ENCODE data around the gene TYK2.
"Not testable (repeated sequence)": the region's sequence is repeated elsewhere in the genome, so short reads cannot be mapped to it uniquely, and the experiment has no call there.

Gene TYK2

DNA sequence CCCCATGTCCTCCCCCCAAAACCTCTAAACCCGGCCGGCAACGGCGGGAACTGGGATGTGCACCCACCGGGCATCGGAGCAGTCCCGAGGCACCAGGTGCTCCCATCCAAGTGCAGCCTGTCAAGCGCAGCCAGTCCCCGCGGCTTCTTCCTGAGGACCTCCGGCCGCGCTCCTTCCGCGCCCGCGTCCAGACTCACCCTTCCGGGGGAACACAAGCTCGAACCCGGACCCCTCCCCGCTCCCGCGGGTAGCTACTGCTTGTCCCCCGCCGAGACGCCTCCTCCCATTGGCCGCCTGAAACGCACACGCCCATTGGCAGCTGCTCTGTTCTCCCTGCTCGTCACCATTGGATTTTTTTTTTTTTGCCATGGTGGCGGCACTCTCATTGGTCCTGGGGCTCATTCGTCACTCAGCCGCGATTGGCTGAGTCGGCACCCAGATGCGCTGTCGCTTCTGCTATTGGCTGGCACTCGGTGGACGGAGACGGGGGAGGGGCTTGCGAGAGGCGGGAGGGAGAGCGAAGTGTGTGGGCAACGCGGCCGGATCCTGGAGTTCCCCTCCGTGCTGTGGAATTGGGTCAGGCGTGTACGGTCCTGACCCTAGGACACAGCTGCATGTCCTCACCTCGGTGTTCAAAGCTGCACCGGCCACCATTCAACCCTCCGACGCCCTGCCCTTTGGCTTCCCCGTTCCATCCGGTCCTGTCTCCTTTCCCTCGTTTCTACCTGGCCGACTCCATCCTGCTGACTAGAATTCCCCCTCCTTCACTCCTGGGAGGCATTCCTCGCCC lies at the start of gene TYK2:
TSS of gene TYK2 (minus strand) at position 260 of the 790 bp plus-strand sequence. CDS start 2,166 bp downstream, outside the sequence.
- DNase-seq = peak; percentile 96

DNA sequence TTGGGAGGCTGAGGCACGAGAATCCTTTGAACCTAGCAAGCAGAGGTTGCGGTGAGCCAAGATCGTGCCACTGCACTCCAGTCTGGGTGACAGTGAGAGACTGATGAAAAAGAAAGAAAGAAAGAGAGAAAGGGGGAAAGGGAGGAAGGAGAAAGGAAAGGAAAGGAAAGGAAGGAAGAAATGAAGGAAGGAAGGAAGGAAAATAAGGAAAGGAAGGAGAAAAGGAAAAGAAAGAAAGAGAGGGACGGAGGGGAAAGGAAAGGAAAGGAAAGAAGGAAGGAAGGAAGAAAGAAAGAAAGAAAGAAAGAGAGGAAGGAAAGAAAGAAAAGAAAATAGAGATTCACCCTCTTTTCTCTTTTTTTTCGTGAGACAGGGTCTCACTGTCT lies 48.6 kb upstream of the TYK2 start:
- no peak for DNase-seq

- DNase-seq = no peak
These were observed 46.8 kb upstream of the TYK2 start for GRCh38 chr19:10427169-10427568.

DNA sequence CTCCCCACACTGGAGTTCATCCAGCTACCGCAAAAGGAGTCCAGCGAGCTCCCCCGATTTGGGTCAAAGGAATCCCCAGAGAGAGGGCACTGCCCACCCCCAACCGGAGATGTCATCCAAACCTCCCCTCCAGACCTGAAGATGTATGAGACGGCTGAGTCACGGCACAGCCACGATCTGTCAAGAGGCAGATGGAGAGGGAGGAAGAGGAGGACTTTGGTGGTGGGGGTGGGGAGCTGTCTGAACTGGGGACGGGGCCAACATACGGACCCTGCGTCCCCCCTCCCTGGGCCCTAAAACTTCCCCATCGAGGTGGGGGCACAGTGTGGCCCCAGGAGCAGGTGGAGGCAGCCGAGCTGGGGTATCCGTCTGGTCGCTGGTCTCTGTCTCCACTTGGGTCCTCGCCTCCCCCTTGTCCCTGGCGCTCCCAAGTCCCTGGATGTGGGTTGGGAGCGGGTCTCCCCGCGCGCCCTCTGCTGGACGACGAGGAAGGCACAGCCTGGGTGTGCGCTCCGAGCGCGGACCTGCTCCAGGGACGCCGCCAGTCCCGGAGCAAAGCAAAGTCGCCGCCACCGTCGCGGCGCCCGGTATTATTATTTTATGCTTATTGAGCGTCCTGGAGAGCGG lies 43.8 kb upstream of the TYK2 start:
- peak; percentile 43 for DNase-seq

DNA sequence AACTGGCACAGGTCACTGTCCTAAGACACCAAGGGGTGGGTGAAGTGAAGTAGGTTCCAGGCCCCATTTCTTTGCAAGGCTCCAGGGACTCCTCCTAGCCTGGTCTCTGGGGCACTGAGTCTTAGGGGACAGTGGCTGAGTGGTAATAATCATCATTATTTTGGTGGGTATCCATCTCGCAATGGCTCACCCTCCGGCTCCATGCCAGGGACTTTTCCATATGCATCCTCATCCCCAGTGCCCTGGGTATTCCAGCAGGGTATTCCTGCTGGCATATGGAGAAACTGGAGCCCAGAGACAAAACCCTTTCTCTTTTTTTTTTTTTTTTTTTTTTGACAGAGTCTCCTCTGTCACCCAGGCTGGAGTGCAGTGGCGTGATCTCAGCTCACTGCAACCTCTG lies 42.5 kb upstream of the TYK2 start:
- DNase-seq = no peak

GRCh38 chr19:10422046-10422461 lies 41.7 kb upstream of the TYK2 start:
- no peak for DNase-seq

DNA sequence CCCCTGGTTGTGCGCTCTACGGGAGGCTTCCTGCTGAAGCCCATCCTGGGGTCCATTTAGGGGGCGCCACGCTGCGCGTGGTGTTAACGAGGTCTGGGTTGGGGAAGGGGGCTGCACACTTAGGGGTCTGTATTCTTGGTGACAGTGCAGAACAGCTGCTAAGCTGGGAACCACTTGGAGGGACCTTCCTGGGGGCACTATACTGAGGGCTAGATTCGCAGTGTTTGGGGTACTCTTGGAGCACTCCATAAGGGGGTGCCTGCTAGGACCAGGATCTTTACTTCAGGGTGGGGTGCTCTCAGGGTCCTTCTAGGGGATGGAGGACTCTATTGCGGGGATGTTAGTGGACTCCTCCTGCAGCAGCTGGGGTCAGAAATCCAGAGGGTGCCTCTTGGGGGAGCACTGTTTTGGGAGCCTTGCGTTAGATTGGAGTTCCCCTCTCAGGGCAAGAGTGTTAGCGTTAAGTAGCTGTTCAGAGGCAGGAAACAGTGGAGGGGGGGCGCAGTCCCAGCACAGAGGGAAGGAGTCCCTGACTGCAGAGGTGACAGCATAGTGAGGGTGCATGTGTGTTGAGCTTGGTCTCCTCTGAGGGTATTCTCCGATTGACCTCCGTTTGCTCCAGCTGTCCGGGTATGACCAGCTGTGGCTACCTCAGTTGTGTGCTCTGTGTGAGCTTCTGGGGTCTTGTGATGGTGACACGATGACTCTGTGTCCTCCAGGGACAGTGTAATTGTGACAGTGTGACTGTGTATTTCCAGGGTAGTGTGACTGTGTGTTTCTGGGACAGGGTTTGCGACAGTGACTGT lies 41.1 kb upstream of the TYK2 start:
- DNase-seq = no peak

DNA sequence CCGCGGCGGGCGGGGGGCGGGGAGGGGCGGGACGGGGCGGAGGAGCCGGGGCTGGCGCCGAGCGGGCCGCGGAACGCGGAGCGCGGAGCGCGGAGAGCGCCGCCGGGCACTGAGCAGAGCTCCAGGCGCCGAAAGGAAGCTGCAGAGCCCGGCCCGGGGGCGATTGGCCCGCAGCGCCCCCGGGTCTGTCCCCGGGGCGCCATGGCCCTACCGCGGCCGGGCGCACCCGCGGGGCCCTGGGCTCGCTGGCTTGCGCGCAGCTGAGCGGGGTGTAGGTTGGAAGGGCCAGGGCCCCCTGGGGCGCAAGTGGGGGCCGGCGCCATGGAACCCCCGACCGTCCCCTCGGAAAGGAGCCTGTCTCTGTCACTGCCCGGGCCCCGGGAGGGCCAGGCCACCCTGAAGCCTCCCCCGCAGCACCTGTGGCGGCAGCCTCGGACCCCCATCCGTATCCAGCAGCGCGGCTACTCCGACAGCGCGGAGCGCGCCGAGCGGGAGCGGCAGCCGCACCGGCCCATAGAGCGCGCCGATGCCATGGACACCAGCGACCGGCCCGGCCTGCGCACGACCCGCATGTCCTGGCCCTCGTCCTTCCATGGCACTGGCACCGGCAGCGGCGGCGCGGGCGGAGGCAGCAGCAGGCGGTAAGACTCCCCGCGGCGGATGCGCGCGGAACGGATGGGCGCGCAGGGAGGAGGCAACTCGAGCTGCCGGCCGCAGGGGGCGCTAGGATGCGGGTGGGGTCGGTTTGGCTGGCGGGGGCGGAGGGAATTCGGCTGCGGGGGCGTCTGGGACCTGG lies 40.3 kb upstream of the TYK2 start, which contains the start of gene PDE4A:
TSS of gene PDE4A (plus strand) at position 95 of the 796 bp plus-strand sequence. CDS start at position 322, 227 bp downstream.
- peak; percentile 13 for DNase-seq

- peak; percentile 92 for DNase-seq
These were observed 39.5 kb upstream of the TYK2 start for GRCh38 chr19:10419646-10420443.

- no peak for DNase-seq
These were observed 38.9 kb upstream of the TYK2 start for GRCh38 chr19:10419200-10419645.

DNA sequence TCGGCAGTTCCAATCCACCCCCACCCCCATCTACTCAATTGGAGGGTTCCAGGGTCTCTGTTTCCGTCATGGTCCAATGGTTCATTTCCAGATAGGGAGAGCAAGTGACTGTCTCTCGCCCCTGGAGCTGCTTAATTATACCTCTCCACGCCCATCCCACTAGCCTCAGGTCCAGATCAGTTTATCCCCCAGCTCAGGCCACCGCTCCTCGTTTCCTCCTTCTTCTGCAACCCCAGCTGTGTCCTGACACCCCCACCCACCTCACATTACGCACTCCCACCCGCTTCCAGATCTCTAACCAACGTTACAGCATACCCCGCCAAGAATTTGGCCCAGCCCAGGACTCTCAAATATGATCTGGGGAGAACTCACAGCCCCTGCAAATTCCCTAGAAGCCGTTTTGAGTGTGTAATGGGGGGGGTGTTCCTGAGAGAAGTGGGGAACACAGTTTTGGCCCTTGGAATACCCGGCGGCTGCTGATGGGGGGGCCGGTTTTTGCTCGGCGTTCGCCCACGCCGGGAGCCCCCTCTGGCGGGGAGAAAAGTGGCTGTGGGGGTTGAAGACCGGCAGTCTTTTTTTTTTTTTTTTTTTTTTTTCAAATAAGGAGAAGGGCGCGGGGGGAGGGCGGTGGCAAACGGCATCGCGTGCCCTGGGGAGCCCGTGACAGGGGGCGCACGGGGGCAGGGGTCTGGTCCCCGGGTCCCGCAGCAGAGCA lies 38.3 kb upstream of the TYK2 start:
- DNase-seq = no peak

DNA sequence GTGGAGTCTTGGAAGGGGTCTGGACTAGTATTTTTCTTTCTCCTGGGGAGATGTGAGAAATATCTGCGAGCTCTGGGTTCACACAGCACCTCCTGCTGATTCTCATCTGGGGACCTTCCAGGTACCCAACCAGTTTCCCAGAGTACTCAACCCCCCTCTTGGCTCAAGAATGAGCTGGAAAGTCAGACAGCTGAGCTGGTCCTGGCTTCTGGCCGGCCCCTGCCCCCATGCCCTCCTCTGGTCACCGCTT lies 37.8 kb upstream of the TYK2 start:
- DNase-seq = peak; percentile 17

GRCh38 chr19:10417541-10418234 lies 37.3 kb upstream of the TYK2 start:
- DNase-seq = no peak

GRCh38 chr19:10416380-10417257 lies 36.2 kb upstream of the TYK2 start:
- DNase-seq = peak; percentile 28

DNA sequence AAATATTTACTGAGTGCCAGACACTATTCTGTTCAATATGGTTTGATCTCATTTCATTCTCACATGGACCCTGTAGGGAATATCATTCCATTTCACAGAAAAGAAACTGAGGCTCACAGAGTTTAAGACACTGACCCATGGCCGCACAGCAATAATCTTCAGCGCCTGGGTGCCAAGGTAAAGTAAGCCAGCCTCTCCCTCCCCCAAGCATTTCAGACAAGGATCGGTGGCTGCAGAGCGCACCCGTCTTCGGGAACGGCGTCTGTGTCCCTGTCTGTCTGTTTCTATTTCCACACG lies 35.7 kb upstream of the TYK2 start:
- no peak for DNase-seq

GRCh38 chr19:10412257-10412977 lies 32.0 kb upstream of the TYK2 start:
- DNase-seq = no peak

GRCh38 chr19:10411224-10411623 lies 30.9 kb upstream of the TYK2 start:
- not testable (repeated sequence) for DNase-seq

DNA sequence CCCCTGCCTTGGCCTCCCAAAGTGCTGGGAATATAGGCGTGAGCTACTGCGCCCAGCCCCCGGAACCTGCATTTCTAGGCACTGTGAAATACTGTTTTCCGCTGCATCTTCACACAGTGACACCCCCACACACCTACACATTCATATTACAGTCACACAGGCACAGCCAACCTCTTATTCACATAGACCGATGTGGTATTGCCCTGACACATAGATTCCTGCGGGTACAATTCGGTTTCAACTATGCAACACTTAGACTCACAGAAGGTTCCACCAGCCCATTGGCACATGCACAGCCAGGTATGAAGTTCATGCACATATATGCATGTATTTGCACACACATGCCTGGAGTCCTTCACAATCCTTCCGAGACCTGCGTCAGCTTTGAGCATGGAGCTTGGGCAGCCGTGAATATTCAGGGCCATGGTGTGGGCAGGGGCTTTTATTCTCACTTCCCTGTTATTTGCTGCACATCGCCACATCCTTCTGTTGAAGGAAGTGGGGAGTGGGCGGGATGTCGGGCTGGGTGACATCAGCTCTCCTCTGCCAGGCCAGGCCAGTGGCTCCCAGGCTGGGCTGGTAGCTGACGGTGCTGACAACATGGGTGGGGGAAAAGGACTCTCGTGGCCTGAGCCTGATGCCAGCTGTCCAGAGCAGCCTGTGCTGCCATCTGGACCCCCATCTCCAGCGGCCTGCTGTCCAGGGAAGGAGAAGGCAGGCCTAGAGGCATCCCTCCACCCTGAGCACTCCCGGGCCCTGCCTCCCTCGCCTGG lies 28.3 kb upstream of the TYK2 start:
- DNase-seq = peak; percentile 69
